Effector memory CD4-positive, alpha-beta T cell (primary cell): ENCODE data around the gene CGB5.
"Not testable (repeated sequence)": the region's sequence is repeated elsewhere in the genome, so short reads cannot be mapped to it uniquely, and the experiment has no call there.

Experiments
- DNase-seq, 3 donors: peaks; one replicate each; pipeline ENCODE4 v3.0.0-alpha.2; 2020
- H3K27ac ChIP-seq: 2 replicates; pipeline ENCODE4 v1.7.0; 2013; ENCODE audit warnings: mild to moderate bottlenecking, low read length, moderate library complexity; ENCODE audit not compliant: insufficient read depth, poor library complexity, severe bottlenecking
- H3K27me3 ChIP-seq: replicated peaks from 2 replicates; pipeline ENCODE4 v1.7.0; 2013; ENCODE audit warnings: mild to moderate bottlenecking, low read length; ENCODE audit not compliant: insufficient read depth, control insufficient read depth, poor library complexity, severe bottlenecking
- H3K36me3 ChIP-seq: 2 replicates; pipeline ENCODE4 v1.7.0; 2013; ENCODE audit warnings: mild to moderate bottlenecking, low read length, moderate library complexity; ENCODE audit not compliant: control insufficient read depth, insufficient read depth
- H3K4me1 ChIP-seq: 2 replicates; pipeline ENCODE4 v1.7.0; 2013; ENCODE audit warnings: low read length, mild to moderate bottlenecking; ENCODE audit not compliant: control insufficient read depth, insufficient read depth, poor library complexity, severe bottlenecking
- H3K4me3 ChIP-seq: 2 replicates; pipeline ENCODE4 v1.7.0; 2013; ENCODE audit warnings: low read length, low read depth, mild to moderate bottlenecking; ENCODE audit not compliant: insufficient read depth, poor library complexity, severe bottlenecking
- H3K9me3 ChIP-seq: 2 replicates; pipeline ENCODE4 v1.7.0; 2013; ENCODE audit warnings: mild to moderate bottlenecking, low read length, moderate library complexity; ENCODE audit not compliant: control insufficient read depth

The CGB5 gene

DNA sequence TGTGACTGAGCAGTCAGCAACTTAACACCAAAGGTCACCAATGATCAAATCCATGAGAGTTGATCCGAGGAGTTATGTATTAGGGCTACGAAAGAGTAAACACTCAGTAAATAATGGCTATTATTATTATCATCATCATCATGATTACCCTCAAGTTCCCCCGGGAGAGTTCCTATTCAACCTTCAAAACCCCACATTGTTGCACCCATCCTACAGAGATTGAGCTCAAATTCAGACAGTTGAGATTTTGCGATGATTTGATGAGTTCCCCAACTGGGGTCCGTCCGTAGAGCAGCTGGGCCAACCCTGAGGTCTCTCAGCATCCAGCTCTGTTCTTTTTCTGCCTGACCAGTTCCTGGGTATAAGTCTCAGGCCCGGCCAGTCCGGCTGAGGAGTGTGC lies 5.5 kb upstream of the CGB5 start:
- not testable (repeated sequence) for DNase-seq, H3K4me1 ChIP-seq, H3K36me3 ChIP-seq, H3K27ac ChIP-seq, H3K27me3 ChIP-seq, H3K9me3 ChIP-seq, H3K4me3 ChIP-seq

DNA sequence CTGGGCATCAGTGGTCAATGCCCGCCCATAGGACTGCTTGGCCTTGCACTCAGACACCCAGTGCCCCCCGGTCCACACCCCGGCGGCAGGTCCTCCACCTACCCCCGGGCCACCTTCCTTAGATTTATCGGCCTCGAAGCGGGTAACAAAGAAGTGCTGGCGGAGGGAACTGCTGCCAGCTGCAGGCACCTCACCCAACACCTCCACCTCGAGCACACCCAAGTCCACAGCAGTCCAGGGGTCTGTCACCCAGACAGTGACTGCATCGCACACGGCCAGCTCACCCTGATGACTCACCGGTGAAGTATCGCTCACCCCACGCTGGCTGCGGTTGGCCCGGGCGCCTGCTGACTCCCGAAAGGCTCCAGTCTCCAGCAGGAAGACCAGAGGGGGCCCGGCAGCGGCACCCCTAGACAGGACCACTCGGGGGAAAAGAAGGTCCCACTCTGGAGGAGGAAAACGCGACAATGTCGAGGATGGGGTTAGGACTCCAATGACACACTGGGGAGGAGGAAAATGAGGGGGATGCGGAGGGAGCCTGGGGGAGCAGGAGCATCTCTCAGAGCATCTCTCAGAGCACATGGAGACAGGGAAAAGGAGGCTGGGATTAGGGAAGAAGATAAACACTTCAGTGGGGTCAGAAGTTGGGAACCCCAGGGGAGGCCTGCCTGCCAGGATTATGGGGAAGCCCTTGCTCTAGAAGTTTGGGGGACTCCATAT lies 4.9 kb upstream of the CGB5 start:
- not testable (repeated sequence) for H3K4me3 ChIP-seq, H3K27me3 ChIP-seq, H3K9me3 ChIP-seq, H3K27ac ChIP-seq, DNase-seq, H3K4me1 ChIP-seq, H3K36me3 ChIP-seq

DNA sequence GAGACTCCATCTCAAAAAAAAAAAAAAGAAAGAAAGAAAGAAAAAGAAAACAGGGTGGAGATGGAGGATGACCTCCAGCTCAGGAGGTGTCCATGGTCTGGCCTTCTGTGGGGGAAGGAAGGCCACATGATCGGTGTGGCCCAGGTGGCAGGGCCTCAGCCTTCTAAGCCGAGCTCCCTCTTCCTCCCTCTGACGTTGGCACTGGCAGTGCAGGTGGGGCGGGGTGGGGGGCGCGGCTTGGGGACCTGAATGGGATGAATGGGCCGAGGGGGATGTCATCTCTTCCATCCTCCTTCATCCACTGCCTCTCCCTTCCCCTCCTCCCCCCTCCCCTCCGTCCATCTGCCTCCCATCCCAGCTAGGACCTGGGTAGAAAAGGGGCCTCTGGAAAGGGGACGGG lies 3.9 kb upstream of the CGB5 start:
- not testable (repeated sequence) for DNase-seq, H3K27me3 ChIP-seq, H3K36me3 ChIP-seq

DNA sequence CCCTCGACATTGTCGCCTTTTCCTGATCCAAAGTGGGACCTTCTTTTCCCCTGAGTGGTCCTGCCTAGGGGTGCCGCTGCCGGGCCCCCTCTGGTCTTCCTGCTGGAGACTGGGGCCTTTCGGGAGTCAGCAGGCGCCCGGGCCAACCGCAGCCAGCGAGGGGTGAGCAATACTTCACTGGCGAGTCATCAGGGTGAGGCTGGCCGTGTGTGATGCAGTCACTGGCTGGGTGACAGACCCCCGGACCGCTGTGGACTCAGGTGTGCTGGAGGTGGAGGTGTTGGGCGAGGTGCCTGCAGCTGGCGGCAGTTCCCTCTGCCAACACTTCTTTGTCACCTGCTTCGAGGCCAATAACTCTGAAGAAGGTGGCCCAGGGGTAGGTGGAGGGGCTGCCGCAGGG lies 1.5 kb upstream of the CGB5 start:
- no peaks in the 10 kb centered on the region for H3K4me1 ChIP-seq

More for the DNA sequence above, 3.9 kb upstream of the CGB5 start:
- not testable (repeated sequence) for H3K27ac ChIP-seq, H3K4me1 ChIP-seq, H3K4me3 ChIP-seq, H3K9me3 ChIP-seq

DNA sequence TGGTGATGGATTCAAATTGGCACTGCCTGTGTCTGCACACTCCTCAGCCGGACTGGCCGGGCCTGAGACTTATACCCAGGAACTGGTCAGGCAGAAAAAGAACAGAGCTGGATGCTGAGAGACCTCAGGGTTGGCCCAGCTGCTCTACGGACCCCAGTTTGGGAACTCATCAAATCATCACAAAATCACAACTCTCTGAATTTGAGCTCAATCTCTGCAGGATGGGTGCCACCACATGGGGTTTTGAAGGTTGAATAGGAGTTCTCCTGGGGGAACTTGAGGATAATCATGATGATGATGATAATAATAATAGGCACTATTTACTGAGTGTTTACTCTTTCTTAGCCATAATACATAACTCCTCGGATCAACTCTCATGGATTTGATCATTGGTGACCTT lies 982 bp upstream of the CGB5 start:
- H3K27ac ChIP-seq, H3K36me3 ChIP-seq, DNase-seq, H3K27me3 ChIP-seq, H3K9me3 ChIP-seq, H3K4me3 ChIP-seq, H3K4me1 ChIP-seq: not testable (repeated sequence)

More for the DNA sequence above, 1.5 kb upstream of the CGB5 start:
- H3K4me3 ChIP-seq: no peak overlapping the region
- no peak overlapping the region for H3K27ac ChIP-seq
- H3K36me3 ChIP-seq: no peaks in the 10 kb centered on the region
- H3K27me3 ChIP-seq: no peaks in the 10 kb centered on the region
- no peaks in the 10 kb centered on the region for H3K9me3 ChIP-seq
- DNase-seq: no peak

DNA sequence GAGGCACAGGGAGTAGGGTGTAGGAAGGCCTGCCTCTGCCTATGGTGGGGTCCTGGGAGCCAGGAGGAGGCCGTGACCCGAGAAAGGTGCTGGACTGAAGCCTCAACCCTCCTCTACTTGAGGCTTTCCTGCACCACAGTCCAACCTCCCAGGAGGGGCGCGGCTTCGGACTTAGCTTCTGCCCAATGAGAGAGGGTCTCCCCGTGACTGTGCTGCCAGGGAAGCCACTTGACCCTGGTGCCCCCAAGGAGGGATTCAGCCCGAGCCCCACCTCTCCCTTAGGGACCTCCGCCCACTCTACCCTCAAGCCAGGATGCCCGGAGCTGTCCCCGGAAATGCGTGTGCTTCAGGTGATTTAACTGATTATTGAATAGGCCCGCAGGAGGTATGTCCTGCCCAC lies 5.4 kb downstream of the CGB5 start, which contains the start of gene CGB8:
CGB8 (minus strand) TSS at position 101 of the 400 bp plus-strand sequence. CDS start 372 bp downstream, outside the sequence.
- not testable (repeated sequence) for H3K4me3 ChIP-seq, H3K4me1 ChIP-seq, H3K27me3 ChIP-seq, H3K9me3 ChIP-seq, H3K27ac ChIP-seq, DNase-seq, H3K36me3 ChIP-seq

DNA sequence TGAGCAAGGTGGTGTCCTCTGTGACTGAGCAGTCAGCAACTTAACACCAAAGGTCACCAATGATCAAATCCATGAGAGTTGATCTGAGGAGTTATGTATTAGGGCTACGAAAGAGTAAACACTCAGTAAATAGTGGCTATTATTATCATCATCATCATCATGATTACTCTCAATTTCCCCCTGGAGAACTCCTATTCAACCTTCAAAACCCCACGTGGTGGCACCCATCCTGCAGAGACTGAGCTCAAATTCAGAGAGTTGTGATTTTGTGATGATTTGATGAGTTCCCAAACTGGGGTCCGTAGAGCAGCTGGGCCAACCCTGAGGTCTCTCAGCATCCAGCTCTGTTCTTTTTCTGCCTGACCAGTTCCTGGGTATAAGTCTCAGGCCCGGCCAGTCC lies 6.2 kb downstream of the CGB5 start:
- not testable (repeated sequence) for H3K4me1 ChIP-seq, H3K27me3 ChIP-seq, H3K4me3 ChIP-seq, H3K27ac ChIP-seq, H3K36me3 ChIP-seq, H3K9me3 ChIP-seq, DNase-seq

DNA sequence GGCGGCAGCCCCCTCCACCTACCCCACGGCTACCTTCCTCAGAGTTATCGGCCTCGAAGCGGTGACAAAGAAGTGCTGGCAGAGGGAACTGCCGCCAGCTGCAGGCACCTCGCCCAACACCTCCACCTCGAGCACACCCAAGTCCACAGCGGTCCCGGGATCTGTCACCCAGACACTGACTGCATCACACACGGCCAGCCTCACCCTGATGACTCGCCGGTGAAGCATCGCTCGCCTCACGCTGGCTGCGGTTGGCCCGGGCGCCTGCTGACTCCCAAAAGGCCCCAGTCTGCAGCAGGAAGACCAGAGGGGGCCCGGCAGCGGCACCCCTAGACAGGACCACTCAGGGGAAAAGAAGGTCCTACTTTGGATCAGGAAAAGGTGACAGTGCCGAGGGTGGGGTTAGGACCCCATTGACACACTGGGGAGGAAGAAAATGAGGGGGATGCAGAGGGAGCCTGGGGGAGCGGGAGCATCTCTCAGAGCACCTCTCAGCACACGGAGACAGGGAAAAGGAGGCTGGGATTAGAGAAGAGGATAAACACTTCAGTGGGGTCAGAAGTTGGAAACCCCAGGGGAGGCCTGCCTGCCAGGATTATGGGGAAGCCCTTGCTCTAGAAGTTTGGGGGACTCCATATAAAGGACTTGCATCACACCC lies 6.9 kb downstream of the CGB5 start:
- not testable (repeated sequence) for H3K36me3 ChIP-seq, H3K27ac ChIP-seq, H3K27me3 ChIP-seq, DNase-seq, H3K4me3 ChIP-seq, H3K9me3 ChIP-seq, H3K4me1 ChIP-seq

DNA sequence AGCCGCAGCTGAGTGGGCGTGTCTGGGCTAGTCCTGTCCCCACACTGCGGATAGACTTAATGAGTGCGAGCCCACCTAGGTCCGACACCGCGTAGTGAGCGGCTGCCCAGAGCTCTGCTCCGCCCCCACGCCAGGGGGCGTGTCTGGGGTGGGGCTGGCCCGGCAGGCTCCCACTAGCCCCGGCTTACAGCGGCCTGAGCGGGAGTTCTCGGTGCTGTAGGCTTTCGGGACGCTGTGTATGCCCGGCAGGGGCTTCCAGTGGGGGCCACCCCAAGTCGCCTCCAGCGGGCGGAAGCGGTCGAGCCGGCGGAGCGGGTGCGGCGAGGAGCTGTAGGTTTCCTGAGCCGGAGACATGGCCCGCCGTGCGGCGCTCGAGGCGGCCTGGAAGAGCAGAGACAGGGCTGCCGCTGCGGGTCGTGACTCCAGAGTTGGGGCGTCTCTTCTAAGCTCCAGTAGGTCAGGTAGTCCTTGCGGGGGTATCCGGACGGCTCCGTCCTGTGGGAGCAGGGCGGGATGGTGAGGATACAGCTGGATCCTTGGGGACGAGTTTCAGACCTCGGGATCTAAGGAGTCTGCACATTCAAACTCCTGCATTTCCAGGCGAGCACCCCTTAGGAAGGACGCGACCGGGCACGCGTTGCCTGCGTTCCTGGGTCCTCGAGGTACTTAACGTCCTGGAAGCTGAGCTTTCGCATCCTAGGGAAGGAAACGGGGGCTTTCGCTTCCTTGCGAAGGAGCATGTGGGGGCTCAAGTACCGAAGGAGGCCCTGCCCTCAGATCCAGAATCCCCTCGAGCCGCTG lies 12.7 kb downstream of the CGB5 start:
- Histone ChIP-seq H3K4me3 (peak overlapping the region; percentile 73), H3K36me3 (no peaks in the 10 kb centered on the region), H3K9me3 (no peaks in the 10 kb centered on the region), H3K27me3 (peaks cover 10% of the 10 kb centered on the region), H3K4me1 (peaks cover 24% of the 10 kb centered on the region), H3K27ac (no peak overlapping the region)
- DNase-seq: peak in 1 of 3 donors; percentile 45
